Measurements from ENCODE around the gene APOM.

The APOM gene

GRCh38 chr6:31614684-31615578 is 40.8 kb upstream of the APOM start, which contains the start of gene AIF1:
TSS of gene AIF1 (plus strand) at chr6:31615234. CDS start at chr6:31615330, 96 bp downstream.
- in situ Hi-C loops (cut with HindIII; ENCODE audit: low sequenced_read_pairs), result no loop called here
- no peak within 1 kb of the TSS for H3K4me3 ChIP-seq (ENCODE audit: low read depth, low read length)
- TF ChIP-seq, protein P1, sequence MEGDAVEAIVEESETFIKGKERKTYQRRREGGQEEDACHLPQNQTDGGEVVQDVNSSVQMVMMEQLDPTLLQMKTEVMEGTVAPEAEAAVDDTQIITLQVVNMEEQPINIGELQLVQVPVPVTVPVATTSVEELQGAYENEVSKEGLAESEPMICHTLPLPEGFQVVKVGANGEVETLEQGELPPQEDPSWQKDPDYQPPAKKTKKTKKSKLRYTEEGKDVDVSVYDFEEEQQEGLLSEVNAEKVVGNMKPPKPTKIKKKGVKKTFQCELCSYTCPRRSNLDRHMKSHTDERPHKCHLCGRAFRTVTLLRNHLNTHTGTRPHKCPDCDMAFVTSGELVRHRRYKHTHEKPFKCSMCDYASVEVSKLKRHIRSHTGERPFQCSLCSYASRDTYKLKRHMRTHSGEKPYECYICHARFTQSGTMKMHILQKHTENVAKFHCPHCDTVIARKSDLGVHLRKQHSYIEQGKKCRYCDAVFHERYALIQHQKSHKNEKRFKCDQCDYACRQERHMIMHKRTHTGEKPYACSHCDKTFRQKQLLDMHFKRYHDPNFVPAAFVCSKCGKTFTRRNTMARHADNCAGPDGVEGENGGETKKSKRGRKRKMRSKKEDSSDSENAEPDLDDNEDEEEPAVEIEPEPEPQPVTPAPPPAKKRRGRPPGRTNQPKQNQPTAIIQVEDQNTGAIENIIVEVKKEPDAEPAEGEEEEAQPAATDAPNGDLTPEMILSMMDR (IDR thresholded peaks at IDR 0.05; ENCODE audit: low read depth, low read length), result no peak
- no peak for DNase-seq (ENCODE audit: low read depth, low spot score)

GRCh38 chr6:31615748-31616147 is 39.9 kb upstream of the APOM start:
- TF ChIP-seq, protein P1 (IDR thresholded peaks at IDR 0.05; ENCODE audit: low read depth, low read length), result no peak
- no peak for DNase-seq (ENCODE audit: low read depth, low spot score)
- no peak overlapping the region for H3K4me3 ChIP-seq (ENCODE audit: low read depth, low read length)
- in situ Hi-C loops (cut with HindIII; ENCODE audit: low sequenced_read_pairs), result no loop called here

GRCh38 chr6:31617010-31617409 is 38.7 kb upstream of the APOM start:
- TF ChIP-seq, protein P1 (IDR thresholded peaks at IDR 0.05; ENCODE audit: low read depth, low read length), result no peak
- no peak overlapping the region for H3K4me3 ChIP-seq (ENCODE audit: low read depth, low read length)
- in situ Hi-C loops (cut with HindIII; ENCODE audit: low sequenced_read_pairs), result no loop called here

DNA sequence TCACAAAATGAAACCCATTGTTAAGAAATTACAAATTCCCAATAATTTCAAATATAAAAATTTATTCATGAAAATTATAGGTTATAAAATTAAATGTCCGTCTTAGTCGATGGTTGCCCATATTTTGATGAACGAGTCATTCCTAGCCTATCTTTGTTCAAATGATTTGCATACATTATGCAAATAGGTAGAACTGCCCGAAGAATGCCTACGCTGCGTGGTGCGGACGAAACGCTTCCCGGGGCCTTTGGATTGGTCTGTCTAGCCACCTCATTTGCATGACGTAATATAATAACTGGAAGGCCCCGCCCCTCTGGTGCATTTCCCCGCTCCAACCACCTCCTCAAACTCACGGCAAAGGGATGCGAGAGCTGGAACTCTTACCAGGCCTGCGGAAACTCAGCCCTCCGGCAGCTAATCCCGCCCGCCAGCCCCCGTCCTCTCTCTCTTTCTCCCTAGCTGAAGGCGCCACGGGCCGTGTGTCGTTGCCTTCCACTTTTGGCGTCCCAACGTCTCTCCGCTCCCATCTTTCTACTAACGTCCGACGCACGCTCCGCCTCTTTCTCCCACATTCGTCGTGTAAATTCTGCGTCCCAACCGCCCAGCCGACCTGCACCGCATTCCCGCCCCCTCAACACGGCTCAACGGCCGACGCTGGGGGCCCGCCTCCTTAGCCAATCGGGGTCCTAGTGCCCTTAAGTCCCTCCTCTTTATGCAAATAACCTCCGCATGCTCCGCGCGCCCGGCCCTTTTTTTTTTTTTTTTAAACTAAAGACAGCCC is 35.7 kb upstream of the APOM start:
- peak overlapping the region; percentile 66 for H3K4me3 ChIP-seq (ENCODE audit: low read depth, low read length)
- TF ChIP-seq, protein P1 (IDR thresholded peaks at IDR 0.05; ENCODE audit: low read depth, low read length), result no peak
- DNase-seq (ENCODE audit: low read depth, low spot score), result peak; percentile 100
- in situ Hi-C loops (cut with HindIII; ENCODE audit: low sequenced_read_pairs), result no loop called here

More at GRCh38 chr6:31617010-31617409, 38.7 kb upstream of the APOM start:
- DNase-seq (ENCODE audit: low read depth, low spot score), result no peak

DNA sequence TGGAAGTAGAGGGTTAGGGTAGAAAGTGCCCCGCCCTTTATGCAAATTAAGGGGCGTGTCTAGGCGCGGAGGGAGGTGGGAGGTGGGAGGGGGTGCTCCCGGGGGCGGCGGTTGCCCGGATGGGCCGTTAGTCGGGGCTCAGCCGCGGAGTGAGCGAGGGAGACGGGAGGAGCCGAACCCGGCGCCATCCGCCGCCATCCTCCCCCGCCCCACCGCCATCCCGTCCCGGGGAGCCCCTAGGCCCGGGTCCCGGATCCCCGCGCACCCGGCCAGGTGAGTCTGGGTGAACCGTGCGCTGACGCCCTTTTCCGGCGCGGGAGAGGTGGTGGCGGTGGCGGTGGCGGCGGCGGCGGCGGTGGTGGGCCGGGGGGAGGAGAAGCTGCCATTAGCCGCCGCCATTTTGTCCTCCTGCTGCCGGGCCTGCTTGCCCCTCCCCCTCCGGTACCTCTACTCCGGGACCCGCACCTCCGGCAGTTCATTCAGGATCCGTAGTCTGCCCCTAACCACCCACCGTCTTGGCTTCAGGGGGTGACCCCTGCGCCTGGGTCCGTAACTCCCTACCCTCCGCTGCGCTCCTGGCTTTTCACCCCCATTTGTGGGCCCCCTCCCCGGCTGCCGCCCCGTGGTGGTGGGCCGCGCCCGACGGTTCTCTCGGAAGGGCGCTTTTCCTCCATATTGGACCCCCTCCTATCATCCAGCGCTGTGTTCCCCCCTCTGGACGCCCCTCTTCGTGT is 34.9 kb upstream of the APOM start, which contains the start of gene PRRC2A:
Gene PRRC2A (plus strand): TSS at position 130 of the 734 bp plus-strand sequence. CDS start 2,075 bp downstream, outside the sequence.
- TF ChIP-seq, protein P1 (IDR thresholded peaks at IDR 0.05; ENCODE audit: low read depth, low read length), result no peak
- no peak for DNase-seq (ENCODE audit: low read depth, low spot score)
- in situ Hi-C loops (cut with HindIII; ENCODE audit: low sequenced_read_pairs), result no loop called here
- H3K4me3 ChIP-seq (ENCODE audit: low read depth, low read length), result peak within 1 kb of the TSS; percentile 66
